ENCODE data around the gene RTF2.

- no peak for TF ChIP-seq EZH2phosphoT487 (IDR thresholded peaks at IDR 0.05; ENCODE audit: unreplicated experiment)
- TF ChIP-seq EZH2 (IDR thresholded peaks at IDR 0.05; ENCODE audit: low read depth, unreplicated experiment), result no peak
- TF ChIP-seq CTCF (conservative IDR thresholded peaks at IDR 0.05; ENCODE audit: low read depth in 2 of 2), result no peak
- TF ChIP-seq POLR2AphosphoS5 (IDR thresholded peaks at IDR 0.05; ENCODE audit: low read depth), result no peak
- TF ChIP-seq REST (IDR thresholded peaks at IDR 0.05; ENCODE audit: unreplicated experiment), result no peak
- TF ChIP-seq CREB1 (CRISPR knock-in tag; IDR thresholded peaks at IDR 0.05; ENCODE audit: low read depth), result no peak
- no peak for TF ChIP-seq ZNF114 (CRISPR knock-in tag; IDR thresholded peaks at IDR 0.05)
- TF ChIP-seq JUNB (IDR thresholded peaks at IDR 0.05; ENCODE audit: unreplicated experiment), result no peak
These were observed 74.1 kb downstream of the RTF2 start for GRCh38 chr20:56542489-56543030.
